Keratinocyte (primary cell): Measurements from ENCODE around the gene EDA. TPM values are rescaled to one million over a fixed set of nuclear protein-coding genes. Genes with fewer than 3 reads are reported as not detected.

Source experiments
- DNase-seq: peaks from one replicate; pipeline ENCODE4 v3.0.0-alpha.2; 2011; ENCODE audit warnings: low read depth, missing footprints, low spot score
- FAIRE-seq: peaks from 2 replicates; lab custom pipeline; 2011; peaks lifted over from hg19 to GRCh38; lab: Jason Lieb, UNC
- H2AFZ ChIP-seq: 2 replicates; pipeline ENCODE4 v1.6.0; 2012; ENCODE audit warnings: low read length, control low read depth, inconsistent platforms; ENCODE audit not compliant: control insufficient read depth
- H3K27ac ChIP-seq: 2 replicates; pipeline ENCODE4 v1.5.1; 2011; ENCODE audit warnings: low read length; ENCODE audit not compliant: control insufficient read depth, insufficient read depth
- H3K27me3 ChIP-seq: 3 replicates; pipeline ENCODE4 v1.6.0; 2011; ENCODE audit warnings: low read length; ENCODE audit not compliant: control insufficient read depth, insufficient read depth; ENCODE audit errors: extremely low read depth
- H3K36me3 ChIP-seq, 2 experiments: 2 replicates in 1 of 2; 3 replicates in 1 of 2; pipeline ENCODE4 v1.5.1; 2011; ENCODE audit warnings: low read length in 2 of 2, mild to moderate bottlenecking in 1 of 2; ENCODE audit not compliant: control insufficient read depth in 2 of 2, insufficient read depth in 2 of 2; ENCODE audit errors: extremely low read depth in 1 of 2
- H3K4me1 ChIP-seq: 3 replicates; pipeline ENCODE4 v1.5.1; 2011; ENCODE audit warnings: low read length; ENCODE audit not compliant: control insufficient read depth, insufficient read depth; ENCODE audit errors: extremely low read depth
- H3K4me2 ChIP-seq: 3 replicates; pipeline ENCODE4 v1.6.0; 2011; ENCODE audit warnings: low read depth, low read length; ENCODE audit not compliant: control insufficient read depth, insufficient read depth; ENCODE audit errors: extremely low read depth
- H3K4me3 ChIP-seq, 3 experiments: fragments of 200-600 bp in 1 of 3; sonication (generic) in 1 of 3; 2 replicates in 2 of 3; 3 replicates in 1 of 3; pipeline ENCODE4 v1.5.1; 2011 to 2016; ENCODE audit warnings: low read length in 3 of 3, mild to moderate bottlenecking in 3 of 3, control low read depth in 2 of 3, inconsistent platforms in 1 of 3, low read depth in 1 of 3, mixed read lengths in 1 of 3, mixed run types in 1 of 3, moderate library complexity in 1 of 3; ENCODE audit not compliant: control insufficient read depth in 2 of 3, insufficient read depth in 2 of 3; ENCODE audit errors: extremely low read depth in 1 of 3
- H3K79me2 ChIP-seq: 2 replicates; pipeline ENCODE4 v1.6.0; 2012; ENCODE audit warnings: low read length; ENCODE audit not compliant: control insufficient read depth, insufficient read depth
- H3K9ac ChIP-seq: 3 replicates; pipeline ENCODE4 v1.6.0; 2011; ENCODE audit warnings: low read length; ENCODE audit not compliant: control insufficient read depth, insufficient read depth; ENCODE audit errors: extremely low read depth
- H3K9me1 ChIP-seq: 3 replicates; pipeline ENCODE4 v1.6.0; 2011; ENCODE audit warnings: low read length; ENCODE audit not compliant: control insufficient read depth, insufficient read depth; ENCODE audit errors: extremely low read depth
- H3K9me3 ChIP-seq: 2 replicates; pipeline ENCODE4 v1.5.1; 2012; ENCODE audit warnings: low read depth, low read length; ENCODE audit not compliant: control insufficient read depth
- H4K20me1 ChIP-seq: 3 replicates; pipeline ENCODE4 v1.6.0; 2011; ENCODE audit warnings: low read length; ENCODE audit not compliant: control insufficient read depth, insufficient read depth; ENCODE audit errors: extremely low read depth
- EZH2 ChIP-seq: IDR thresholded peaks from one replicate; pipeline ENCODE4 v1.6.1; 2012; ENCODE audit warnings: inconsistent platforms, mild to moderate bottlenecking, low read length, moderate library complexity
- dilution Hi-C: fragments of 300-500 bp; cut with MboI; formaldehyde crosslinking; loops from one replicate; pipeline ENCODE4 v1.7.0; 2020; ENCODE audit warnings: low sequenced_read_pairs; ENCODE audit not compliant: extremely low pct_ligation_motif_present
- polyA plus RNA-seq, 5 experiments: library from polyadenylated mRNA; depleted of rRNA in 3 of 5; stranded (reverse) in 3 of 5; stranded (forward) in 1 of 5; unstranded in 1 of 5; fragments of >200 nt; gene quantifications; 1 replicate in 1 of 5; 2 replicates in 3 of 5; 3 replicates in 1 of 5; pipeline versions ENCODE4 v1.2.1 to v1.2.3, GENCODE V29; 2011 to 2012; ENCODE audit warnings: missing spikeins in 2 of 5, low read depth in 1 of 5, low replicate concordance in 1 of 5
- TF ChIP-seq, protein P1 (sequence below), 3 experiments: IDR thresholded peaks in 1 of 3; conservative IDR thresholded peaks in 1 of 3; optimal IDR thresholded peaks in 1 of 3; 2 replicates in 2 of 3; 3 replicates in 1 of 3; pipeline versions ENCODE3 to v1.5.1; 2011; ENCODE audit warnings: low read length in 3 of 3, mild to moderate bottlenecking in 3 of 3, moderate library complexity in 2 of 3, control low read depth in 1 of 3, inconsistent platforms in 1 of 3; ENCODE audit not compliant: insufficient read depth in 2 of 3; ENCODE audit errors: extremely low read depth in 1 of 3

EDA gene
- polyA plus RNA-seq, 1 donor (not counting 4 experiments of a cell fraction or from before 2014, with no cell fraction given), result 0.75 TPM

- H3K79me2 ChIP-seq, result no peaks in the 10 kb centered on the region
- H2AFZ ChIP-seq, result no peak overlapping the region
- no peak for TF ChIP-seq EZH2
- TF ChIP-seq, protein P1, sequence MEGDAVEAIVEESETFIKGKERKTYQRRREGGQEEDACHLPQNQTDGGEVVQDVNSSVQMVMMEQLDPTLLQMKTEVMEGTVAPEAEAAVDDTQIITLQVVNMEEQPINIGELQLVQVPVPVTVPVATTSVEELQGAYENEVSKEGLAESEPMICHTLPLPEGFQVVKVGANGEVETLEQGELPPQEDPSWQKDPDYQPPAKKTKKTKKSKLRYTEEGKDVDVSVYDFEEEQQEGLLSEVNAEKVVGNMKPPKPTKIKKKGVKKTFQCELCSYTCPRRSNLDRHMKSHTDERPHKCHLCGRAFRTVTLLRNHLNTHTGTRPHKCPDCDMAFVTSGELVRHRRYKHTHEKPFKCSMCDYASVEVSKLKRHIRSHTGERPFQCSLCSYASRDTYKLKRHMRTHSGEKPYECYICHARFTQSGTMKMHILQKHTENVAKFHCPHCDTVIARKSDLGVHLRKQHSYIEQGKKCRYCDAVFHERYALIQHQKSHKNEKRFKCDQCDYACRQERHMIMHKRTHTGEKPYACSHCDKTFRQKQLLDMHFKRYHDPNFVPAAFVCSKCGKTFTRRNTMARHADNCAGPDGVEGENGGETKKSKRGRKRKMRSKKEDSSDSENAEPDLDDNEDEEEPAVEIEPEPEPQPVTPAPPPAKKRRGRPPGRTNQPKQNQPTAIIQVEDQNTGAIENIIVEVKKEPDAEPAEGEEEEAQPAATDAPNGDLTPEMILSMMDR (optimal IDR thresholded peaks at IDR 0.05 in 1 of 3, IDR thresholded peaks at IDR 0.05 in 1 of 3, conservative IDR thresholded peaks at IDR 0.05 in 1 of 3; ENCODE audit: extremely low read depth in 1 of 3, insufficient read depth in 2 of 3, low read length in 3 of 3), result no peak
- no peak overlapping the region for H3K4me2 ChIP-seq
- dilution Hi-C loops, result no loop called here
- H3K9me1 ChIP-seq, result no peaks in the 10 kb centered on the region
- H3K27ac ChIP-seq, result no peak overlapping the region
- no peaks in the 10 kb centered on the region for H3K36me3 ChIP-seq
- DNase-seq (no peak), FAIRE-seq (no peak)
- no peak overlapping the region for H3K4me3 ChIP-seq
- no peaks in the 10 kb centered on the region for H4K20me1 ChIP-seq
- no peaks in the 10 kb centered on the region for H3K27me3 ChIP-seq
- no peaks in the 10 kb centered on the region for H3K4me1 ChIP-seq
- H3K9ac ChIP-seq, result no peak overlapping the region
- H3K9me3 ChIP-seq, result no peaks in the 10 kb centered on the region
These were observed 8.3 kb upstream of the EDA start for GRCh38 chrX:69607616-69608015.

- FAIRE-seq (no peak), DNase-seq (no peak)
- no peak overlapping the region for H3K27ac ChIP-seq
- no peaks in the 10 kb centered on the region for H3K9me1 ChIP-seq
- H3K36me3 ChIP-seq, result no peaks in the 10 kb centered on the region
- H3K27me3 ChIP-seq, result no peaks in the 10 kb centered on the region
- H3K9me3 ChIP-seq, result no peaks in the 10 kb centered on the region
- TF ChIP-seq, protein P1 (optimal IDR thresholded peaks at IDR 0.05 in 1 of 3, IDR thresholded peaks at IDR 0.05 in 1 of 3, conservative IDR thresholded peaks at IDR 0.05 in 1 of 3; ENCODE audit: extremely low read depth in 1 of 3, insufficient read depth in 2 of 3, low read length in 3 of 3), result no peak
- no peak for TF ChIP-seq EZH2
- H4K20me1 ChIP-seq, result no peaks in the 10 kb centered on the region
- no peak overlapping the region for H2AFZ ChIP-seq
- dilution Hi-C loops, result no loop called here
- no peaks in the 10 kb centered on the region for H3K79me2 ChIP-seq
- no peak overlapping the region for H3K4me2 ChIP-seq
- peaks cover 5% of the 10 kb centered on the region for H3K4me1 ChIP-seq
- no peak overlapping the region for H3K4me3 ChIP-seq
- no peak overlapping the region for H3K9ac ChIP-seq
These were observed 2.0 kb upstream of the EDA start for GRCh38 chrX:69613946-69614345.
